GM12874 (cell line): ENCODE measurements around the gene LENG9.

Source experiments
- CTCF ChIP-seq: IDR thresholded peaks from 2 replicates; pipeline ENCODE4 v1.5.1; 2011; ENCODE audit warnings: low read depth, mild to moderate bottlenecking, control low read depth, low read length, moderate library complexity; ENCODE audit not compliant: insufficient read depth

Gene LENG9

GRCh38 chr19:54412877-54413276 lies 50.7 kb downstream of the LENG9 start:
- no peak for TF ChIP-seq CTCF
